Measurements from ENCODE around the gene RNF121. TPM values are rescaled to one million over a fixed set of nuclear protein-coding genes. Genes with fewer than 3 reads are reported as not detected.

RNF121 gene
- total and polyA plus RNA-seq, 2 donors (not counting 1 experiment from before 2014, with no cell fraction given), result 29.6 to 48.6 TPM

DNA sequence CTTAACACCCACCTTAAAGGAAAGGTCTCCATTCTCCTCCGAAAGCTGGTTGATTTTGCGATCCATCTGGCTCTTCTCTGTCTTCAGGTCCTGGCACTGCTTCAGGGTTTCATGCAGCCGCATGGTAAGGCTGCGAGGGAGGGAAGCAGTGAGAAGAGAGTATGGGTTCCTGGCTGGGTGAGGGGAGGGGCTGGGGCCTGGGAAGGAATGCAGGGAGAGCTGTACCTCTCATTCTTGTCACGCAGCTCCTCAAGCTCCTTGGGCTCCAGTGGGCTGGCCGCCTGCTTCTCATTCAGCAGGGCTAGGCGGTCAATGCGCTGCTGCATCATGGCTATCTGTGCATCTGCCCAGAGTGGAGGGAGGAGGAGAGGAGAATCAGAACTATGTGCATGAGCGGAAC is 89.3 kb downstream of the RNF121 start:
- Histone ChIP-seq H3K9ac (ENCODE audit: insufficient read depth, low read length) (no peak overlapping the region), H3K36me3 (ENCODE audit: control insufficient read depth, insufficient read depth, low read length) (peaks cover 50% of the 10 kb centered on the region), H2AFZ (ENCODE audit: low read length) (no peak overlapping the region), H4K20me1 (ENCODE audit: control insufficient read depth, extremely low read depth, insufficient read depth, low read length) (no peaks in the 10 kb centered on the region), H3K9me3 (ENCODE audit: control insufficient read depth, insufficient read depth, low read depth, low read length) (no peaks in the 10 kb centered on the region), H3K79me2 (ENCODE audit: control insufficient read depth, insufficient read depth, low read length) (no peaks in the 10 kb centered on the region), H3K4me1 (ENCODE audit: control insufficient read depth, extremely low read depth, insufficient read depth, low read length) (peaks cover 14% of the 10 kb centered on the region), H3K4me3 (replicated peaks in 1 of 4; ENCODE audit: control extremely low read depth in 1 of 4, insufficient read depth in 1 of 4, low read depth in 3 of 4, low read length in 4 of 4) (no peak overlapping the region), H3K27me3 (ENCODE audit: control insufficient read depth, insufficient read depth, low read length) (no peaks in the 10 kb centered on the region), H3K4me2 (ENCODE audit: extremely low read depth, insufficient read depth, low read length) (no peak overlapping the region), H3K27ac (ENCODE audit: insufficient read depth, low read length) (no peak overlapping the region)
- TF ChIP-seq EZH2 (IDR thresholded peaks at IDR 0.05; ENCODE audit: low read length, missing control alignments), result no peak
- TF ChIP-seq, protein P1, sequence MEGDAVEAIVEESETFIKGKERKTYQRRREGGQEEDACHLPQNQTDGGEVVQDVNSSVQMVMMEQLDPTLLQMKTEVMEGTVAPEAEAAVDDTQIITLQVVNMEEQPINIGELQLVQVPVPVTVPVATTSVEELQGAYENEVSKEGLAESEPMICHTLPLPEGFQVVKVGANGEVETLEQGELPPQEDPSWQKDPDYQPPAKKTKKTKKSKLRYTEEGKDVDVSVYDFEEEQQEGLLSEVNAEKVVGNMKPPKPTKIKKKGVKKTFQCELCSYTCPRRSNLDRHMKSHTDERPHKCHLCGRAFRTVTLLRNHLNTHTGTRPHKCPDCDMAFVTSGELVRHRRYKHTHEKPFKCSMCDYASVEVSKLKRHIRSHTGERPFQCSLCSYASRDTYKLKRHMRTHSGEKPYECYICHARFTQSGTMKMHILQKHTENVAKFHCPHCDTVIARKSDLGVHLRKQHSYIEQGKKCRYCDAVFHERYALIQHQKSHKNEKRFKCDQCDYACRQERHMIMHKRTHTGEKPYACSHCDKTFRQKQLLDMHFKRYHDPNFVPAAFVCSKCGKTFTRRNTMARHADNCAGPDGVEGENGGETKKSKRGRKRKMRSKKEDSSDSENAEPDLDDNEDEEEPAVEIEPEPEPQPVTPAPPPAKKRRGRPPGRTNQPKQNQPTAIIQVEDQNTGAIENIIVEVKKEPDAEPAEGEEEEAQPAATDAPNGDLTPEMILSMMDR (conservative IDR thresholded peaks at IDR 0.05 in 1 of 2, IDR thresholded peaks at IDR 0.05 in 1 of 2; ENCODE audit: low read depth in 1 of 2, low read length in 2 of 2), result no peak
- DNase-seq (ENCODE audit: low read depth in 2 of 2), result no peak

DNA sequence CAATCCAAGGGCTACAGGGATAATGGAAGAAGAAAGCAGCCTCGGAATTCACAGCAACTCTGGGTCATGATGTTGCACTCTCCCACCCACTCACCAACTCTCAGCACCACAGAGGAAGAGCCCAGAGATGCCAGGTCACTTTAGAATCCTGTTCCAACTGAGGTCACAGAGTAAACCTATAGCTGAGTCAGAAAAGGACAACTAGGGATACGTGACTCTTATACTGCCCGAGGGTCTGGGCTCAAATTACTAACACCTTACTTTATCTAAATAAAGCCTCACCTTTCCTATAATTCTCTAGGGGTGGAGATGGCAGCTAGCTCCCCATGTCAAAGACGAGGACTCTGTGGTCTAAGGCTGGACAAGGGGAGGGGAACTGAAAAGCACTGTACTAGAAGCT is 94.5 kb downstream of the RNF121 start:
- Histone ChIP-seq H3K4me2 (ENCODE audit: extremely low read depth, insufficient read depth, low read length) (no peak overlapping the region), H3K36me3 (ENCODE audit: control insufficient read depth, insufficient read depth, low read length) (peaks cover 19% of the 10 kb centered on the region), H3K9ac (ENCODE audit: insufficient read depth, low read length) (no peak overlapping the region), H3K79me2 (ENCODE audit: control insufficient read depth, insufficient read depth, low read length) (peaks cover 18% of the 10 kb centered on the region), H3K4me3 (replicated peaks in 1 of 4; ENCODE audit: control extremely low read depth in 1 of 4, insufficient read depth in 1 of 4, low read depth in 3 of 4, low read length in 4 of 4) (no peak overlapping the region), H3K9me3 (ENCODE audit: control insufficient read depth, insufficient read depth, low read depth, low read length) (no peaks in the 10 kb centered on the region), H3K27ac (ENCODE audit: insufficient read depth, low read length) (no peak overlapping the region), H2AFZ (ENCODE audit: low read length) (no peak overlapping the region), H4K20me1 (ENCODE audit: control insufficient read depth, extremely low read depth, insufficient read depth, low read length) (no peaks in the 10 kb centered on the region), H3K4me1 (ENCODE audit: control insufficient read depth, extremely low read depth, insufficient read depth, low read length) (peaks cover 8% of the 10 kb centered on the region), H3K27me3 (ENCODE audit: control insufficient read depth, insufficient read depth, low read length) (no peaks in the 10 kb centered on the region)
- no peak for TF ChIP-seq EZH2 (IDR thresholded peaks at IDR 0.05; ENCODE audit: low read length, missing control alignments)
- TF ChIP-seq, protein P1 (conservative IDR thresholded peaks at IDR 0.05 in 1 of 2, IDR thresholded peaks at IDR 0.05 in 1 of 2; ENCODE audit: low read depth in 1 of 2, low read length in 2 of 2), result no peak
- no peak for DNase-seq (ENCODE audit: low read depth in 2 of 2)

DNA sequence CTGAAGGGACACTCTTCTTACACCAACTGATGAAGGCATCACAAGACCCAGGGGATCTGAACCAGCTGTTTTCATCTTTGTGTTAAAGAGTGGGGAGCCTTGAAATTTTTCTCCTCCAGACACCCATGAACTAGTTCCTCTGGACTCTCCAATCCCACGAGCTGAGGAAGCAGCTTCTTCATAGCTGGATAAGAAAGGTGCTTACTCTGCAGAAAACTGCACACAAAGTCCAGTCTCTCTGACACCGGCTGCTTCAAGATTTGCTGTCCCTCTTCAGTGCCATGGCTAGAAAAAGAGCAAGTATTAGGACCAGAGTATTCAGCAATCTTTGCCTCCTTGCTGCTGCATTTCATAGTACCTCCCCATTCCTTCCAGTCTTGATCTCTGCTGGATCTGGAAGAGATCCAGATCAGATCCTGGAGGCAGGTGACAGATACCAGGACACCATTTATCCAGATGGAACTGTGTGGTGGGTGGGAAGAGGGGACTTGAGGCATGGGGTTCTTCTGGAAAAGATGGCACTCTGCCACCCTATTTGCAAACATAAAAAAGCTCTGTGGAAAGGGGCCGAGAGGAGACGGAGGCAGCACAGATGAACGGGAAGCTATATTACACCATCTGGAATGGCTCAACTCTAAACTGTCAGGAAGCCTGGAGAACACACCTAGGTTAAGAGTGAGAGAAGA is 95.4 kb downstream of the RNF121 start:
- DNase-seq (ENCODE audit: low read depth in 2 of 2), result no peak
- Histone ChIP-seq H3K4me1 (ENCODE audit: control insufficient read depth, extremely low read depth, insufficient read depth, low read length) (peaks cover 8% of the 10 kb centered on the region), H4K20me1 (ENCODE audit: control insufficient read depth, extremely low read depth, insufficient read depth, low read length) (no peaks in the 10 kb centered on the region), H2AFZ (ENCODE audit: low read length) (no peak overlapping the region), H3K36me3 (ENCODE audit: control insufficient read depth, insufficient read depth, low read length) (peaks cover 20% of the 10 kb centered on the region), H3K4me2 (ENCODE audit: extremely low read depth, insufficient read depth, low read length) (no peak overlapping the region), H3K4me3 (replicated peaks in 1 of 4; ENCODE audit: control extremely low read depth in 1 of 4, insufficient read depth in 1 of 4, low read depth in 3 of 4, low read length in 4 of 4) (no peak overlapping the region), H3K9ac (ENCODE audit: insufficient read depth, low read length) (no peak overlapping the region), H3K27me3 (ENCODE audit: control insufficient read depth, insufficient read depth, low read length) (no peaks in the 10 kb centered on the region), H3K79me2 (ENCODE audit: control insufficient read depth, insufficient read depth, low read length) (peaks cover 23% of the 10 kb centered on the region), H3K9me3 (ENCODE audit: control insufficient read depth, insufficient read depth, low read depth, low read length) (no peaks in the 10 kb centered on the region), H3K27ac (ENCODE audit: insufficient read depth, low read length) (no peak overlapping the region)
- TF ChIP-seq, protein P1 (conservative IDR thresholded peaks at IDR 0.05 in 1 of 2, IDR thresholded peaks at IDR 0.05 in 1 of 2; ENCODE audit: low read depth in 1 of 2, low read length in 2 of 2), result no peak
- TF ChIP-seq EZH2 (IDR thresholded peaks at IDR 0.05; ENCODE audit: low read length, missing control alignments), result no peak

Data from fibroblast of lung (primary cell).